Stomach (tissue), 4 donors: ENCODE measurements around the gene ZNF827.

Source experiments
- EP300 ChIP-seq: sonication (generic); formaldehyde crosslinking; IDR thresholded peaks from one replicate; pipeline ENCODE4 v1.6.1; 2017; ENCODE audit warnings: antibody characterized with exemption
- POLR2A ChIP-seq, 4 donors: fragments of 450-650 bp; IDR thresholded peaks; one replicate each; pipeline ENCODE4 v1.6.1; 2016; ENCODE audit warnings: antibody characterized with exemption in 4 of 4, control low read depth in 2 of 4, mild to moderate bottlenecking in 1 of 4, moderate library complexity in 1 of 4
- POLR2AphosphoS5 ChIP-seq, 3 donors: sonication (generic); formaldehyde crosslinking; IDR thresholded peaks; one replicate each; pipeline ENCODE4 v1.6.1; 2016; ENCODE audit warnings: antibody characterized with exemption in 3 of 3
- TF ChIP-seq, protein P1 (sequence below), 7 experiments: fragments of 450-650 bp in 4 of 7; fragments of 200-600 bp in 3 of 7; sonication (generic) in 3 of 7; IDR thresholded peaks; one replicate each; pipeline ENCODE4 v1.5.1; 2016 to 2019; ENCODE audit warnings: antibody characterized with exemption in 7 of 7, control low read depth in 2 of 7, mild to moderate bottlenecking in 1 of 7

DNA sequence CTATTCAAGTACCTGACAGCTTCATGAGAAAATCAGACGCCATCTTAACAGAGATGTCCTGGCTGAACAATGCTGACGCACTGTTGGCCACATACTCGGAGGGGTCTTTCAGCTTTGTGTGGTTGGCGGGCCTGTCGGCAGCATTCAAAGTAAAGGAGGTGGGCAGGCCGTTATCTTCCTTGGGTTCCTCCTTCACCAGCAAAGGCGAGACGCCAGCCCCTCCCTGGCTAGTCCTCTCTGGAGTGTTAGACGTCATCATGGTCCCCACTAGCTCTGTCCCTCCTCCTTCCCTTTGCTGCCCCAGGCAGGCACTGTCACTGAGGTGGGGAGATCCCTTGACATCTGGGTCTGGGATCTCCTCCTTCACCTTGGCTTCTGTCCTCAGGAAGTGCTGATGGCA lies 53.0 kb downstream of the ZNF827 start:
- TF ChIP-seq, protein P1, sequence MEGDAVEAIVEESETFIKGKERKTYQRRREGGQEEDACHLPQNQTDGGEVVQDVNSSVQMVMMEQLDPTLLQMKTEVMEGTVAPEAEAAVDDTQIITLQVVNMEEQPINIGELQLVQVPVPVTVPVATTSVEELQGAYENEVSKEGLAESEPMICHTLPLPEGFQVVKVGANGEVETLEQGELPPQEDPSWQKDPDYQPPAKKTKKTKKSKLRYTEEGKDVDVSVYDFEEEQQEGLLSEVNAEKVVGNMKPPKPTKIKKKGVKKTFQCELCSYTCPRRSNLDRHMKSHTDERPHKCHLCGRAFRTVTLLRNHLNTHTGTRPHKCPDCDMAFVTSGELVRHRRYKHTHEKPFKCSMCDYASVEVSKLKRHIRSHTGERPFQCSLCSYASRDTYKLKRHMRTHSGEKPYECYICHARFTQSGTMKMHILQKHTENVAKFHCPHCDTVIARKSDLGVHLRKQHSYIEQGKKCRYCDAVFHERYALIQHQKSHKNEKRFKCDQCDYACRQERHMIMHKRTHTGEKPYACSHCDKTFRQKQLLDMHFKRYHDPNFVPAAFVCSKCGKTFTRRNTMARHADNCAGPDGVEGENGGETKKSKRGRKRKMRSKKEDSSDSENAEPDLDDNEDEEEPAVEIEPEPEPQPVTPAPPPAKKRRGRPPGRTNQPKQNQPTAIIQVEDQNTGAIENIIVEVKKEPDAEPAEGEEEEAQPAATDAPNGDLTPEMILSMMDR (IDR thresholded peaks at IDR 0.05), result no peak
- no peak for TF ChIP-seq EP300
- TF ChIP-seq POLR2A (IDR thresholded peaks at IDR 0.05), result no peak
- no peak for TF ChIP-seq POLR2AphosphoS5 (IDR thresholded peaks at IDR 0.05)
